ENCODE data around the gene ADAT1. TPM values are rescaled to one million over a fixed set of nuclear protein-coding genes. Genes with fewer than 3 reads are reported as not detected.
A peak's percentile ranks its signal among the peaks of the same experiment; 100 is the strongest.

ADAT1 gene
- total and polyA plus RNA-seq, 2 of the 13 experiments (the other 11 are each of a cell fraction or from before 2014, with no cell fraction given): 18.4 to 40.8 TPM

DNA sequence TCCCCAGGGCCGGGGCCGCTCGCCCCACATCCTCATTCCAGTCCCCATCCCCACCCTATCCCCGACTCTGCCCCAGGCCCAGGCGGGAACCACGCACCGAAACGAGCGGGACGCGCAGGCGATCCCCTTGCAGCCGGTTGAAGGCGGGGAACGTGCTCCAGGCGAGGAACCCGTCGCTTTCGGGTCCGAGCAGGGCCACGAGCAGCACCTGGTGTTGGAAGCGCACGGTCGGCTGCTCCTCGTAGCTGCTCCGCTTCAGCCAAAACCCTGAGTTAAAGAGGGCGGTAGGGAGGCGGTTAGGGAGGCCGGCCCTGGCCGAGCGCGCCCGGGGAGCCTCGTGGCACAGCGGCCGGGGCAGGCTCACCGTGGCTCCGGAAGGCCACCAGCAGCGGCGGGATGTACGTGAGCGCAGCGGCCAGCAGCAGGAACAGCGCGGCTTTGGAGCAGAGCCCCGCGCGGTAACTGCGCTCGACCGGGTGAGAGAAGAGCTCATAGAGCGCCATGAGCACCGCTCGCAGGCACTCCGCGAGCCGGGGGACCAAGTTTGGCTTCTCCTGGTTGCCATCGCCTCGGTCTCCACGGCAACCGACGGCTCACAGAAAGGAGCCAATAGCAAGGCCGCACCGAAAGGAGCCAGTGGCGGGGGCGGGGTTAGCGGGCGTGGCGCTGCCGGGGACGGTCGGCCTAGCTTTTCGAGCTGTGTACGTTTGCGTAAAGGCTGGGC is 67.2 kb downstream of the ADAT1 start, which contains the start of gene TMEM231 (continued):
- TF ChIP-seq, protein P1, sequence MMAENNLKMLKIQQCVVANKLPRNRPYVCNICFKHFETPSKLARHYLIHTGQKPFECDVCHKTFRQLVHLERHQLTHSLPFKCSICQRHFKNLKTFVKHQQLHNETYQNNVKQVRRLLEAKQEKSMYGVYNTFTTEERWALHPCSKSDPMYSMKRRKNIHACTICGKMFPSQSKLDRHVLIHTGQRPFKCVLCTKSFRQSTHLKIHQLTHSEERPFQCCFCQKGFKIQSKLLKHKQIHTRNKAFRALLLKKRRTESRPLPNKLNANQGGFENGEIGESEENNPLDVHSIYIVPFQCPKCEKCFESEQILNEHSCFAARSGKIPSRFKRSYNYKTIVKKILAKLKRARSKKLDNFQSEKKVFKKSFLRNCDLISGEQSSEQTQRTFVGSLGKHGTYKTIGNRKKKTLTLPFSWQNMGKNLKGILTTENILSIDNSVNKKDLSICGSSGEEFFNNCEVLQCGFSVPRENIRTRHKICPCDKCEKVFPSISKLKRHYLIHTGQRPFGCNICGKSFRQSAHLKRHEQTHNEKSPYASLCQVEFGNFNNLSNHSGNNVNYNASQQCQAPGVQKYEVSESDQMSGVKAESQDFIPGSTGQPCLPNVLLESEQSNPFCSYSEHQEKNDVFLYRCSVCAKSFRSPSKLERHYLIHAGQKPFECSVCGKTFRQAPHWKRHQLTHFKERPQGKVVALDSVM (CRISPR knock-in tag; IDR thresholded peaks at IDR 0.05): peak; percentile 63
- TF ChIP-seq ZNF839 (CRISPR knock-in tag; IDR thresholded peaks at IDR 0.05; ENCODE audit: borderline replicate concordance): no peak; the same call in 1 of the 2 replicates
- peak; percentile 83 for TF ChIP-seq MTA1 (CRISPR knock-in tag; IDR thresholded peaks at IDR 0.05; ENCODE audit: borderline replicate concordance)
- TF ChIP-seq ZNF451 (CRISPR knock-in tag; IDR thresholded peaks at IDR 0.05): peak; percentile 76
- TF ChIP-seq HES4 (CRISPR knock-in tag; IDR thresholded peaks at IDR 0.05; ENCODE audit: borderline replicate concordance): peak; percentile 90; the same call in 1 of the 2 replicates
- 0 out of 2 replicates have a peak, but pooled peaks have one; percentile 22 for TF ChIP-seq NCOA1 (CRISPR knock-in tag; IDR thresholded peaks at IDR 0.05)
- no peak for TF ChIP-seq KLF11 (CRISPR knock-in tag; IDR thresholded peaks at IDR 0.05)
- TF ChIP-seq ETV5 (CRISPR knock-in tag; IDR thresholded peaks at IDR 0.05; ENCODE audit: borderline replicate concordance): no peak; the same call in 1 of the 2 replicates
- peak; percentile 83; the same call in 1 of the 2 replicates for TF ChIP-seq ZNF619 (CRISPR knock-in tag; IDR thresholded peaks at IDR 0.05)
- TF ChIP-seq CAMTA2 (CRISPR knock-in tag; IDR thresholded peaks at IDR 0.05; ENCODE audit: borderline replicate concordance): peak; percentile 60; the same call in 1 of the 2 replicates
- no peak for TF ChIP-seq ZNF207 (IDR thresholded peaks at IDR 0.05; ENCODE audit: borderline replicate concordance)
- peak; percentile 78; the same call in 1 of the 2 replicates for TF ChIP-seq ZMYM4 (CRISPR knock-in tag; IDR thresholded peaks at IDR 0.05)
- peak; percentile 79; the same call in 1 of the 2 replicates for TF ChIP-seq ZNF34 (CRISPR knock-in tag; IDR thresholded peaks at IDR 0.05; ENCODE audit: borderline replicate concordance)
- TF ChIP-seq STAG1 (CRISPR knock-in tag; IDR thresholded peaks at IDR 0.05): no peak
- TF ChIP-seq ZNF530 (CRISPR knock-in tag; IDR thresholded peaks at IDR 0.05; ENCODE audit: low read depth): peak; percentile 57; the same call in 1 of the 2 replicates
- TF ChIP-seq ZNF343 (CRISPR knock-in tag; IDR thresholded peaks at IDR 0.05): peak; percentile 90
- TF ChIP-seq PCBP1 (IDR thresholded peaks at IDR 0.05; ENCODE audit: borderline replicate concordance, low read depth, low read length): no peak
- 0 out of 2 replicates have a peak, but pooled peaks have one; percentile 22 for TF ChIP-seq ZSCAN20 (CRISPR knock-in tag; IDR thresholded peaks at IDR 0.05; ENCODE audit: borderline replicate concordance)
- TF ChIP-seq, protein P2, sequence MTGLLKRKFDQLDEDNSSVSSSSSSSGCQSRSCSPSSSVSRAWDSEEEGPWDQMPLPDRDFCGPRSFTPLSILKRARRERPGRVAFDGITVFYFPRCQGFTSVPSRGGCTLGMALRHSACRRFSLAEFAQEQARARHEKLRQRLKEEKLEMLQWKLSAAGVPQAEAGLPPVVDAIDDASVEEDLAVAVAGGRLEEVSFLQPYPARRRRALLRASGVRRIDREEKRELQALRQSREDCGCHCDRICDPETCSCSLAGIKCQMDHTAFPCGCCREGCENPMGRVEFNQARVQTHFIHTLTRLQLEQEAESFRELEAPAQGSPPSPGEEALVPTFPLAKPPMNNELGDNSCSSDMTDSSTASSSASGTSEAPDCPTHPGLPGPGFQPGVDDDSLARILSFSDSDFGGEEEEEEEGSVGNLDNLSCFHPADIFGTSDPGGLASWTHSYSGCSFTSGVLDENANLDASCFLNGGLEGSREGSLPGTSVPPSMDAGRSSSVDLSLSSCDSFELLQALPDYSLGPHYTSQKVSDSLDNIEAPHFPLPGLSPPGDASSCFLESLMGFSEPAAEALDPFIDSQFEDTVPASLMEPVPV (CRISPR knock-in tag; IDR thresholded peaks at IDR 0.05): no peak
- 0 out of 2 replicates have a peak, but pooled peaks have one; percentile 61 for TF ChIP-seq ZBTB7A (CRISPR knock-in tag; IDR thresholded peaks at IDR 0.05)
- TF ChIP-seq SCMH1 (CRISPR knock-in tag; IDR thresholded peaks at IDR 0.05; ENCODE audit: borderline replicate concordance): no peak
- TF ChIP-seq ZNF30 (CRISPR knock-in tag; IDR thresholded peaks at IDR 0.05): 0 out of 2 replicates have a peak, but pooled peaks have one; percentile 50
- TF ChIP-seq, protein P3, sequence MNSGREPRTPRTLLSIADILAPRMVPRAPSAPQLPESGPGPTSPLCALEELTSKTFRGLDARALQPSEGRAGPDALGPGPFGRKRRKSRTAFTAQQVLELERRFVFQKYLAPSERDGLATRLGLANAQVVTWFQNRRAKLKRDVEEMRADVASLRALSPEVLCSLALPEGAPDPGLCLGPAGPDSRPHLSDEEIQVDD (CRISPR knock-in tag; IDR thresholded peaks at IDR 0.05; ENCODE audit: borderline replicate concordance): peak; percentile 82; the same call in 1 of the 2 replicates
- TF ChIP-seq, protein P4, sequence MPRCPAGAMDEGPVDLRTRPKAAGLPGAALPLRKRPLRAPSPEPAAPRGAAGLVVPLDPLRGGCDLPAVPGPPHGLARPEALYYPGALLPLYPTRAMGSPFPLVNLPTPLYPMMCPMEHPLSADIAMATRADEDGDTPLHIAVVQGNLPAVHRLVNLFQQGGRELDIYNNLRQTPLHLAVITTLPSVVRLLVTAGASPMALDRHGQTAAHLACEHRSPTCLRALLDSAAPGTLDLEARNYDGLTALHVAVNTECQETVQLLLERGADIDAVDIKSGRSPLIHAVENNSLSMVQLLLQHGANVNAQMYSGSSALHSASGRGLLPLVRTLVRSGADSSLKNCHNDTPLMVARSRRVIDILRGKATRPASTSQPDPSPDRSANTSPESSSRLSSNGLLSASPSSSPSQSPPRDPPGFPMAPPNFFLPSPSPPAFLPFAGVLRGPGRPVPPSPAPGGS (CRISPR knock-in tag; IDR thresholded peaks at IDR 0.05): peak; percentile 82
- no peak for TF ChIP-seq SOX5 (CRISPR knock-in tag; IDR thresholded peaks at IDR 0.05; ENCODE audit: borderline replicate concordance)
